NT2/D1 (cell line): ENCODE measurements around the gene TBC1D32.

Experiments used
- SUZ12 ChIP-seq: IDR thresholded peaks from 2 replicates; pipeline ENCODE4 v1.6.1; 2011; ENCODE audit not compliant: insufficient read length, insufficient read depth; ENCODE audit errors: extremely low read depth
- YY1 ChIP-seq: IDR thresholded peaks from 2 replicates; pipeline ENCODE4 v1.6.1; 2011; ENCODE audit not compliant: insufficient read length, insufficient read depth
- ZNF274 ChIP-seq: IDR thresholded peaks from 2 replicates; pipeline ENCODE4 v1.6.1; 2011; ENCODE audit warnings: mild to moderate bottlenecking, low read depth, low read length

- TF ChIP-seq ZNF274, result no peak
- TF ChIP-seq YY1, result no peak
- TF ChIP-seq SUZ12, result no peak
Observed at GRCh38 chr6:121222656-121223055, 111.6 kb downstream of the TBC1D32 start.
